ENCODE data around the gene UBE2O.

The UBE2O gene

GRCh38 chr17:76484228-76484725, 31.3 kb upstream of the UBE2O start:
- no peak for DNase-seq

GRCh38 chr17:76481071-76481655, 28.2 kb upstream of the UBE2O start:
- DNase-seq: no peak

GRCh38 chr17:76480632-76481031, 27.7 kb upstream of the UBE2O start:
- no peak for DNase-seq

GRCh38 chr17:76479515-76480060, 26.6 kb upstream of the UBE2O start:
- no peak for DNase-seq

- DNase-seq: no peak
These were observed 26.0 kb upstream of the UBE2O start for GRCh38 chr17:76478730-76479514.

- DNase-seq: no peak
These were observed 25.1 kb upstream of the UBE2O start for GRCh38 chr17:76478097-76478496.

- DNase-seq: no peak
These were observed 24.6 kb upstream of the UBE2O start for GRCh38 chr17:76477576-76477975.

- no peak for DNase-seq
These were observed 23.8 kb upstream of the UBE2O start for GRCh38 chr17:76476736-76477135.

GRCh38 chr17:76475302-76475701, 22.4 kb upstream of the UBE2O start:
- no peak for DNase-seq

GRCh38 chr17:76474894-76475293, 21.9 kb upstream of the UBE2O start:
- DNase-seq: no peak

GRCh38 chr17:76474238-76474637, 21.3 kb upstream of the UBE2O start:
- no peak for DNase-seq

- DNase-seq: no peak
These were observed 20.6 kb upstream of the UBE2O start for GRCh38 chr17:76473541-76473985.

- no peak for DNase-seq
These were observed 19.8 kb upstream of the UBE2O start for GRCh38 chr17:76472726-76473125.

- no peak for DNase-seq
These were observed 19.3 kb upstream of the UBE2O start for GRCh38 chr17:76472258-76472645.

- DNase-seq: no peak
These were observed 18.7 kb upstream of the UBE2O start for GRCh38 chr17:76471498-76472257.

GRCh38 chr17:76469991-76470739, 17.2 kb upstream of the UBE2O start:
- no peak for DNase-seq

- no peak for DNase-seq
These were observed 16.4 kb upstream of the UBE2O start for GRCh38 chr17:76469076-76469990.

GRCh38 chr17:76468634-76469010, 15.7 kb upstream of the UBE2O start:
- no peak for DNase-seq

GRCh38 chr17:76467809-76468633, 15.1 kb upstream of the UBE2O start:
- DNase-seq: no peak

- DNase-seq: no peak
These were observed 14.4 kb upstream of the UBE2O start, which contains the start of gene AANAT for GRCh38 chr17:76467366-76467765. TSS of gene AANAT (plus strand) at chr17:76467603. CDS start at chr17:76468747, 1,144 bp downstream.

GRCh38 chr17:76466775-76467130, 13.8 kb upstream of the UBE2O start:
- DNase-seq: no peak
